Measurements from ENCODE around the gene GRIN3A. TPM values are rescaled to one million over a fixed set of nuclear protein-coding genes. Genes with fewer than 3 reads are reported as not detected.
A peak's percentile ranks its signal among the peaks of the same experiment; 100 is the strongest.

The GRIN3A gene
- total RNA-seq, 1 experiment from 2014 or later: not detected

GRCh38 chr9:101737165-101737704 lies 1.2 kb downstream of the GRIN3A start:
- BruUV-seq (replicated peaks): no TSS peak
- no peak for DNase-seq
- intact Hi-C loops (cut with micrococcal nuclease; ENCODE audit: unreplicated experiment): loop anchor here (10.0 kb wide), 1 partner anchor 238 kb away; no protein-coding TSS in a partner anchor
- ChIA-PET CTCF (no interaction called here), POLR2A (no interaction called here)
- H3K4me3 Mint-ChIP-seq (ENCODE audit: unreplicated experiment): no peak overlapping the region
- H3K27me3 Mint-ChIP-seq (ENCODE audit: insufficient read depth, unreplicated experiment): peaks cover 36% of the 10 kb centered on the region
- H3K4me1 Mint-ChIP-seq (ENCODE audit: low read depth, unreplicated experiment): peaks cover 6% of the 10 kb centered on the region
- H3K36me3 Mint-ChIP-seq (ENCODE audit: insufficient read depth, unreplicated experiment): peaks cover 4% of the 10 kb centered on the region
- no peak overlapping the region for H3K27ac Mint-ChIP-seq (ENCODE audit: unreplicated experiment)
- TF ChIP-seq CTCF (IDR thresholded peaks at IDR 0.05; ENCODE audit: insufficient read depth in 1 of 2, low read depth in 1 of 2, low read length in 1 of 2, severe bottlenecking in 1 of 2, unreplicated experiment in 1 of 2): no peak
- H3K9me3 Mint-ChIP-seq (ENCODE audit: unreplicated experiment): no peaks in the 10 kb centered on the region
- Histone ChIP-seq H3K4me1 (no peaks in the 10 kb centered on the region), H3K27me3 (replicated peaks; ENCODE audit: control insufficient read depth, insufficient read depth, low read length) (no peaks in the 10 kb centered on the region), H3K9me3 (no peaks in the 10 kb centered on the region), H3K36me3 (ENCODE audit: control insufficient read depth, insufficient read depth, low read length) (no peaks in the 10 kb centered on the region), H3K4me3 (ENCODE audit: low read depth, low read length) (no peak overlapping the region)

- ChIA-PET POLR2A (no interaction called here), CTCF (no interaction called here)
- no peak overlapping the region for H3K4me3 ChIP-seq (ENCODE audit: low read depth, low read length)
- H3K27ac Mint-ChIP-seq (ENCODE audit: unreplicated experiment): no peak overlapping the region
- H3K4me3 Mint-ChIP-seq (ENCODE audit: unreplicated experiment): no peak overlapping the region
- no peak for TF ChIP-seq CTCF (IDR thresholded peaks at IDR 0.05; ENCODE audit: insufficient read depth in 1 of 2, low read depth in 1 of 2, low read length in 1 of 2, severe bottlenecking in 1 of 2, unreplicated experiment in 1 of 2)
- H3K9me3 ChIP-seq: no peaks in the 10 kb centered on the region
- H3K9me3 Mint-ChIP-seq (ENCODE audit: unreplicated experiment): no peaks in the 10 kb centered on the region
- peaks cover 6% of the 10 kb centered on the region for H3K4me1 Mint-ChIP-seq (ENCODE audit: low read depth, unreplicated experiment)
- H3K4me1 ChIP-seq: no peaks in the 10 kb centered on the region
- intact Hi-C loops (cut with micrococcal nuclease; ENCODE audit: unreplicated experiment): loop anchor here (10.0 kb wide), 1 partner anchor 238 kb away; no protein-coding TSS in a partner anchor
- H3K36me3 ChIP-seq (ENCODE audit: control insufficient read depth, insufficient read depth, low read length): no peaks in the 10 kb centered on the region
- no peaks in the 10 kb centered on the region for H3K27me3 ChIP-seq (replicated peaks; ENCODE audit: control insufficient read depth, insufficient read depth, low read length)
- peaks cover 36% of the 10 kb centered on the region for H3K27me3 Mint-ChIP-seq (ENCODE audit: insufficient read depth, unreplicated experiment)
- no TSS peak for BruUV-seq (replicated peaks)
- H3K36me3 Mint-ChIP-seq (ENCODE audit: insufficient read depth, unreplicated experiment): peaks cover 4% of the 10 kb centered on the region
- peak in 1 of 2 experiments; percentile 22 for DNase-seq
These were observed 1.7 kb downstream of the GRIN3A start for GRCh38 chr9:101736717-101737116.

GRCh38 chr9:101731429-101731828 lies 7.0 kb downstream of the GRIN3A start:
- Mint-ChIP-seq H3K4me3 (ENCODE audit: unreplicated experiment) (no peak overlapping the region), H3K27me3 (ENCODE audit: insufficient read depth, unreplicated experiment) (peaks cover 7% of the 10 kb centered on the region), H3K36me3 (ENCODE audit: insufficient read depth, unreplicated experiment) (no peaks in the 10 kb centered on the region), H3K4me1 (ENCODE audit: low read depth, unreplicated experiment) (peaks cover 11% of the 10 kb centered on the region), H3K27ac (ENCODE audit: unreplicated experiment) (no peak overlapping the region), H3K9me3 (ENCODE audit: unreplicated experiment) (no peaks in the 10 kb centered on the region)
- Histone ChIP-seq H3K36me3 (ENCODE audit: control insufficient read depth, insufficient read depth, low read length) (no peaks in the 10 kb centered on the region), H3K27me3 (replicated peaks; ENCODE audit: control insufficient read depth, insufficient read depth, low read length) (no peaks in the 10 kb centered on the region), H3K9me3 (no peaks in the 10 kb centered on the region), H3K4me3 (ENCODE audit: low read depth, low read length) (no peak overlapping the region), H3K4me1 (no peaks in the 10 kb centered on the region)
- TF ChIP-seq CTCF (IDR thresholded peaks at IDR 0.05; ENCODE audit: insufficient read depth in 1 of 2, low read depth in 1 of 2, low read length in 1 of 2, severe bottlenecking in 1 of 2, unreplicated experiment in 1 of 2): no peak
- ChIA-PET POLR2A (no interaction called here), CTCF (no interaction called here)
- DNase-seq: no peak
- intact Hi-C loops (cut with micrococcal nuclease; ENCODE audit: unreplicated experiment): loop anchor here (10.0 kb wide), 1 partner anchor 243 kb away; no protein-coding TSS in a partner anchor
- BruUV-seq (replicated peaks): no TSS peak

Data from Caco-2 (cell line).